Measurements from ENCODE around the gene TEX19. TPM values are rescaled to one million over a fixed set of nuclear protein-coding genes. Genes with fewer than 3 reads are reported as not detected.
A peak's percentile ranks its signal among the peaks of the same experiment; 100 is the strongest.

TEX19 gene
- total RNA-seq, 2 experiments from 2014 or later, result 0.10 TPM; not detected in 1

- Mint-ChIP-seq H3K27me3 (no peaks in the 10 kb centered on the region), H3K36me3 (ENCODE audit: low read depth) (no peaks in the 10 kb centered on the region), H3K9me3 (no peaks in the 10 kb centered on the region), H3K4me3 (no peak overlapping the region), H3K4me1 (peaks cover 2% of the 10 kb centered on the region), H3K27ac (no peak overlapping the region)
- POLR2A ChIA-PET, result no interaction called here
- CTCF ChIA-PET, result no interaction called here
- DNase-seq, result no peak
Measured at GRCh38 chr17:82390015-82390859, 31.2 kb downstream of the TEX19 start.

- no peak overlapping the region for H3K27ac Mint-ChIP-seq
- H3K4me1 Mint-ChIP-seq, result peaks cover 2% of the 10 kb centered on the region
- no peaks in the 10 kb centered on the region for H3K36me3 Mint-ChIP-seq (ENCODE audit: low read depth)
- no peak for DNase-seq
- no peak overlapping the region for H3K4me3 Mint-ChIP-seq
- CTCF ChIA-PET, result no interaction called here
- H3K27me3 Mint-ChIP-seq, result no peaks in the 10 kb centered on the region
- POLR2A ChIA-PET, result no interaction called here
- no peaks in the 10 kb centered on the region for H3K9me3 Mint-ChIP-seq
Measured at GRCh38 chr17:82390860-82391435, 31.9 kb downstream of the TEX19 start.

GRCh38 chr17:82391496-82392066 is 32.5 kb downstream of the TEX19 start:
- no peak overlapping the region for H3K27ac Mint-ChIP-seq

GRCh38 chr17:82392209-82392920 is 33.3 kb downstream of the TEX19 start:
- ChIA-PET CTCF (no interaction called here), POLR2A (no interaction called here)
- DNase-seq, result no peak
- Mint-ChIP-seq H3K4me3 (no peak overlapping the region), H3K9me3 (no peaks in the 10 kb centered on the region), H3K27ac (peak overlapping the region; percentile 21), H3K4me1 (peaks cover 4% of the 10 kb centered on the region), H3K36me3 (ENCODE audit: low read depth) (no peaks in the 10 kb centered on the region), H3K27me3 (no peaks in the 10 kb centered on the region)

More at GRCh38 chr17:82391496-82392066, 32.5 kb downstream of the TEX19 start:
- Mint-ChIP-seq H3K27me3 (no peaks in the 10 kb centered on the region), H3K9me3 (no peaks in the 10 kb centered on the region), H3K36me3 (ENCODE audit: low read depth) (no peaks in the 10 kb centered on the region), H3K4me3 (no peak overlapping the region), H3K4me1 (peaks cover 2% of the 10 kb centered on the region)
- POLR2A ChIA-PET, result no interaction called here
- no peak for DNase-seq
- CTCF ChIA-PET, result no interaction called here

GRCh38 chr17:82392941-82393340 is 33.9 kb downstream of the TEX19 start:
- ChIA-PET CTCF (no interaction called here), POLR2A (no interaction called here)
- peaks cover 2% of the 10 kb centered on the region for H3K4me1 Mint-ChIP-seq
- DNase-seq, result no peak
- no peaks in the 10 kb centered on the region for H3K36me3 Mint-ChIP-seq (ENCODE audit: low read depth)
- no peak overlapping the region for H3K4me3 Mint-ChIP-seq
- H3K9me3 Mint-ChIP-seq, result no peaks in the 10 kb centered on the region
- H3K27ac Mint-ChIP-seq, result no peak overlapping the region
- no peaks in the 10 kb centered on the region for H3K27me3 Mint-ChIP-seq

GRCh38 chr17:82394278-82394677 is 35.2 kb downstream of the TEX19 start:
- CTCF ChIA-PET, result interaction anchor here (0.7 kb wide), 1 partner anchor 15 kb away, joined by 3 read pairs; no protein-coding TSS in a partner anchor
- no peak overlapping the region for H3K4me3 Mint-ChIP-seq
- H3K4me1 Mint-ChIP-seq, result peaks cover 2% of the 10 kb centered on the region
- no peak for DNase-seq
- no peaks in the 10 kb centered on the region for H3K36me3 Mint-ChIP-seq (ENCODE audit: low read depth)
- H3K27ac Mint-ChIP-seq, result no peak overlapping the region
- H3K9me3 Mint-ChIP-seq, result no peaks in the 10 kb centered on the region
- POLR2A ChIA-PET, result interaction anchor here (0.5 kb wide), 1 partner anchor 23 kb away, joined by 8 read pairs; no protein-coding TSS in a partner anchor
- H3K27me3 Mint-ChIP-seq, result no peaks in the 10 kb centered on the region

- ChIA-PET CTCF (no interaction called here), POLR2A (interaction anchor here (0.7 kb wide), 1 partner anchor 64 kb away, joined by 3 read pairs; no protein-coding TSS in a partner anchor)
- DNase-seq, result no peak
- no peaks in the 10 kb centered on the region for H3K27me3 Mint-ChIP-seq
- H3K36me3 Mint-ChIP-seq (ENCODE audit: low read depth), result peaks cover 5% of the 10 kb centered on the region
- H3K9me3 Mint-ChIP-seq, result no peaks in the 10 kb centered on the region
- H3K27ac Mint-ChIP-seq, result no peak overlapping the region
- H3K4me3 Mint-ChIP-seq, result no peak overlapping the region
- peaks cover 17% of the 10 kb centered on the region for H3K4me1 Mint-ChIP-seq
Measured at GRCh38 chr17:82396601-82397435, 37.8 kb downstream of the TEX19 start.

GRCh38 chr17:82397449-82398335 is 38.6 kb downstream of the TEX19 start:
- Mint-ChIP-seq H3K9me3 (no peaks in the 10 kb centered on the region), H3K27ac (no peak overlapping the region)

GRCh38 chr17:82399041-82399441 is 40.0 kb downstream of the TEX19 start:
- CTCF ChIA-PET, result interaction anchor here (1.2 kb wide), 1 partner anchor 93 kb away, joined by 3 read pairs; no protein-coding TSS in a partner anchor
- POLR2A ChIA-PET, result no interaction called here
- no peaks in the 10 kb centered on the region for H3K27me3 Mint-ChIP-seq
- no peak overlapping the region for H3K4me3 Mint-ChIP-seq
- peaks cover 17% of the 10 kb centered on the region for H3K36me3 Mint-ChIP-seq (ENCODE audit: low read depth)
- no peak overlapping the region for H3K27ac Mint-ChIP-seq
- peaks cover 18% of the 10 kb centered on the region for H3K4me1 Mint-ChIP-seq
- H3K9me3 Mint-ChIP-seq, result no peaks in the 10 kb centered on the region
- DNase-seq, result no peak

More at GRCh38 chr17:82397449-82398335, 38.6 kb downstream of the TEX19 start:
- peaks cover 6% of the 10 kb centered on the region for H3K36me3 Mint-ChIP-seq (ENCODE audit: low read depth)
- H3K27me3 Mint-ChIP-seq, result no peaks in the 10 kb centered on the region
- H3K4me1 Mint-ChIP-seq, result peaks cover 18% of the 10 kb centered on the region
- no peak overlapping the region for H3K4me3 Mint-ChIP-seq
- ChIA-PET POLR2A (no interaction called here), CTCF (no interaction called here)
- no peak for DNase-seq

GRCh38 chr17:82399601-82400101 is 40.6 kb downstream of the TEX19 start:
- peaks cover 17% of the 10 kb centered on the region for H3K36me3 Mint-ChIP-seq (ENCODE audit: low read depth)
- peaks cover 18% of the 10 kb centered on the region for H3K4me1 Mint-ChIP-seq
- H3K27ac Mint-ChIP-seq, result no peak overlapping the region
- ChIA-PET POLR2A (no interaction called here), CTCF (interaction anchor here (0.7 to 1.2 kb wide), 3 partner anchors 16 to 93 kb away, joined by 3 read pairs; no protein-coding TSS in a partner anchor)
- H3K4me3 Mint-ChIP-seq, result no peak overlapping the region
- DNase-seq, result no peak
- H3K9me3 Mint-ChIP-seq, result no peaks in the 10 kb centered on the region
- no peaks in the 10 kb centered on the region for H3K27me3 Mint-ChIP-seq

- H3K27ac Mint-ChIP-seq, result peak overlapping the region; percentile 7
- H3K36me3 Mint-ChIP-seq (ENCODE audit: low read depth), result peaks cover 18% of the 10 kb centered on the region
- H3K9me3 Mint-ChIP-seq, result no peaks in the 10 kb centered on the region
- ChIA-PET CTCF (interaction anchor here (0.7 to 0.9 kb wide), 2 partner anchors 16 to 62 kb away, joined by 3 read pairs; no protein-coding TSS in a partner anchor), POLR2A (no interaction called here)
- no peak for DNase-seq
- no peaks in the 10 kb centered on the region for H3K27me3 Mint-ChIP-seq
- H3K4me1 Mint-ChIP-seq, result peaks cover 18% of the 10 kb centered on the region
- no peak overlapping the region for H3K4me3 Mint-ChIP-seq
Measured at GRCh38 chr17:82400206-82400605, 41.2 kb downstream of the TEX19 start.
